ENCODE data around the gene PCP4L1.
A peak's percentile ranks its signal among the peaks of the same experiment; 100 is the strongest.

PCP4L1 gene

GRCh38 chr1:161235957-161236775 is 22.4 kb upstream of the PCP4L1 start:
- no peak overlapping the region for H3K4me3 ChIP-seq (replicated peaks; ENCODE audit: insufficient read depth, low read length)
- H3K27ac ChIP-seq (replicated peaks) = no peak overlapping the region
- DNase-seq (ENCODE audit: low read depth in 1 of 2, low spot score in 1 of 2) = no peak
- TF ChIP-seq REST (IDR thresholded peaks at IDR 0.05; ENCODE audit: insufficient replicate concordance, low read depth) = no peak
- TF ChIP-seq GABPA (IDR thresholded peaks at IDR 0.05; ENCODE audit: low read depth) = no peak
- no peak for TF ChIP-seq SPI1 (IDR thresholded peaks at IDR 0.05; ENCODE audit: borderline replicate concordance, low read depth)
- TF ChIP-seq CTCF (IDR thresholded peaks at IDR 0.05; ENCODE audit: insufficient read depth, low read length) = no peak
- no peak for TF ChIP-seq POLR2AphosphoS5 (IDR thresholded peaks at IDR 0.05; ENCODE audit: low read depth)
- no peaks in the 10 kb centered on the region for H3K27me3 ChIP-seq (ENCODE audit: insufficient read depth, poor library complexity, severe bottlenecking)

- no peak within 1 kb of the TSS for H3K27ac ChIP-seq (replicated peaks)
- TF ChIP-seq SPI1 (IDR thresholded peaks at IDR 0.05; ENCODE audit: borderline replicate concordance, low read depth) (no peak), CTCF (IDR thresholded peaks at IDR 0.05; ENCODE audit: insufficient read depth, low read length) (no peak), REST (IDR thresholded peaks at IDR 0.05; ENCODE audit: insufficient replicate concordance, low read depth) (no peak), GABPA (IDR thresholded peaks at IDR 0.05; ENCODE audit: low read depth) (no peak), POLR2AphosphoS5 (IDR thresholded peaks at IDR 0.05; ENCODE audit: low read depth) (no peak)
- no peak for DNase-seq (ENCODE audit: low read depth in 1 of 2, low spot score in 1 of 2)
- no peak within 1 kb of the TSS for H3K4me3 ChIP-seq (replicated peaks; ENCODE audit: insufficient read depth, low read length)
- H3K27me3 ChIP-seq (ENCODE audit: insufficient read depth, poor library complexity, severe bottlenecking) = no peaks in the 10 kb centered on the region
These were observed 20.5 kb upstream of the PCP4L1 start, which contains the start of gene NR1I3 for GRCh38 chr1:161238039-161238473. Gene NR1I3, minus strand, starts transcription at chr1:161238203. Its CDS starts 1,638 bp downstream, at chr1:161236565.

GRCh38 chr1:161241682-161242081 is 16.9 kb upstream of the PCP4L1 start:
- TF ChIP-seq SPI1 (IDR thresholded peaks at IDR 0.05; ENCODE audit: borderline replicate concordance, low read depth) = peak; percentile 29; the same call in 1 of the 2 replicates
- TF ChIP-seq POLR2AphosphoS5 (IDR thresholded peaks at IDR 0.05; ENCODE audit: low read depth) = no peak
- TF ChIP-seq CTCF (IDR thresholded peaks at IDR 0.05; ENCODE audit: insufficient read depth, low read length) = no peak
- peak in 1 of 2 experiments; percentile 31 for DNase-seq (ENCODE audit: low read depth in 1 of 2, low spot score in 1 of 2)

More at GRCh38 chr1:161241682-161242081, 16.9 kb upstream of the PCP4L1 start:
- H3K27me3 ChIP-seq (ENCODE audit: insufficient read depth, poor library complexity, severe bottlenecking) = no peaks in the 10 kb centered on the region
- no peak overlapping the region for H3K27ac ChIP-seq (replicated peaks)
- no peak overlapping the region for H3K4me3 ChIP-seq (replicated peaks; ENCODE audit: insufficient read depth, low read length)

Measured in HL-60 (cell line).